B cell (primary cell): ENCODE data around the gene MUS81. TPM values are rescaled to one million over a fixed set of nuclear protein-coding genes. Genes with fewer than 3 reads are reported as not detected.

Source experiments
- ATAC-seq: fragments of 200-7000 bp; cut with Tn5 transposase; one replicate; pipeline ENCODE4 v1.10.0; 2021; ENCODE audit warnings: low read depth, mild to moderate bottlenecking, moderate number of reproducible peaks, moderate library complexity
- CTCF ChIA-PET: fragments of 350-600 bp; sonication (Branson Sonifier 250); formaldehyde crosslinking; loops from one replicate; lab custom pipeline; 2021; ENCODE audit warnings: antibody characterized with exemption, inconsistent platforms; lab: Charles Lee
- POLR2A ChIA-PET: fragments of 350-600 bp; sonication (Branson Sonifier 250); formaldehyde crosslinking; loops from one replicate; lab custom pipeline; 2021; ENCODE audit warnings: antibody characterized with exemption; lab: Charles Lee
- DNase-seq: peaks from one replicate; pipeline ENCODE4 v3.0.0; 2013
- H2AFZ ChIP-seq: 2 replicates; pipeline ENCODE4 v1.6.1; 2012; ENCODE audit warnings: mild to moderate bottlenecking, low read depth, low read length; ENCODE audit not compliant: insufficient read depth, poor library complexity, severe bottlenecking
- H3K27ac ChIP-seq, 2 donors: 1 replicate in 1 of 2; 2 replicates in 1 of 2; pipeline ENCODE4 v1.5.1; 2012 to 2013; ENCODE audit warnings: low read length in 2 of 2, mild to moderate bottlenecking in 2 of 2, moderate library complexity in 1 of 2
- H3K27me3 ChIP-seq, 4 experiments: fragments of 200-600 bp in 1 of 4; sonication (generic) in 1 of 4; replicated peaks in 1 of 4; 1 replicate in 2 of 4; 2 replicates in 2 of 4; pipeline versions ENCODE4 v1.6.1 to v1.7.0; 2013 to 2016; ENCODE audit warnings: low read length in 3 of 4, mild to moderate bottlenecking in 2 of 4, mixed read lengths in 1 of 4, moderate library complexity in 1 of 4; ENCODE audit not compliant: insufficient read depth in 4 of 4, control insufficient read depth in 3 of 4; ENCODE audit errors: control extremely low read depth in 1 of 4
- H3K36me3 ChIP-seq, 2 experiments: replicated peaks in 1 of 2; 1 replicate in 1 of 2; 2 replicates in 1 of 2; pipeline versions ENCODE4 v1.6.1 to v1.7.1; 2013; ENCODE audit warnings: low read length in 1 of 2; ENCODE audit not compliant: insufficient read depth in 2 of 2, control insufficient read depth in 1 of 2; ENCODE audit errors: control extremely low read depth in 1 of 2, extremely low read depth in 1 of 2
- H3K4me1 ChIP-seq, 2 donors: fragments of 200-600 bp in 1 of 2; sonication (generic) in 1 of 2; 1 replicate in 1 of 2; 2 replicates in 1 of 2; pipeline versions ENCODE4 v1.5.1 to v1.6.1; 2013 to 2017; ENCODE audit warnings: low read length in 2 of 2; ENCODE audit not compliant: control insufficient read depth in 2 of 2, insufficient read depth in 2 of 2
- H3K4me2 ChIP-seq: replicated peaks from 2 replicates; pipeline ENCODE3; 2012; ENCODE audit warnings: mild to moderate bottlenecking, low read depth, low read length; ENCODE audit not compliant: poor library complexity, severe bottlenecking
- H3K4me3 ChIP-seq, 5 experiments: fragments of 200-600 bp in 1 of 5; sonication (generic) in 1 of 5; 1 replicate in 3 of 5; 2 replicates in 2 of 5; pipeline versions ENCODE4 v1.5.1 to v1.7.0; 2011 to 2016; ENCODE audit warnings: low read length in 4 of 5, mild to moderate bottlenecking in 4 of 5, low read depth in 2 of 5, control low read depth in 1 of 5, moderate library complexity in 1 of 5; ENCODE audit not compliant: insufficient read depth in 1 of 5; ENCODE audit errors: control extremely low read depth in 1 of 5, extremely low read depth in 1 of 5
- H3K79me2 ChIP-seq: fragments of 200-600 bp; sonication (generic); one replicate; pipeline ENCODE4 v1.6.0; 2016; ENCODE audit warnings: low read length; ENCODE audit not compliant: control insufficient read depth, insufficient read depth
- H3K9ac ChIP-seq: fragments of 200-600 bp; sonication (generic); 2 replicates; pipeline ENCODE4 v1.6.1; 2017; ENCODE audit warnings: mild to moderate bottlenecking, low read length, moderate library complexity
- H3K9me3 ChIP-seq, 3 donors: one replicate each; pipeline versions ENCODE4 v1.6.1 to v1.7.1; 2013; ENCODE audit warnings: low read length in 2 of 3; ENCODE audit not compliant: control insufficient read depth in 2 of 3, insufficient read depth in 1 of 3; ENCODE audit errors: control extremely low read depth in 1 of 3
- H4K20me1 ChIP-seq: 2 replicates; pipeline ENCODE4 v1.6.0; 2012; ENCODE audit warnings: mild to moderate bottlenecking, low read length; ENCODE audit not compliant: insufficient read depth, control insufficient read depth, poor library complexity, severe bottlenecking
- H3K27ac Mint-ChIP-seq: one replicate; pipeline ENCODE4 v1.8.0; 2021; ENCODE audit warnings: mixed read lengths
- H3K27me3 Mint-ChIP-seq: one replicate; pipeline ENCODE4 v1.8.0; 2021; ENCODE audit warnings: mixed read lengths
- H3K4me1 Mint-ChIP-seq: one replicate; pipeline ENCODE4 v1.8.0; 2021; ENCODE audit warnings: mixed read lengths
- H3K4me3 Mint-ChIP-seq: one replicate; pipeline ENCODE4 v1.8.0; 2021; ENCODE audit warnings: mixed read lengths
- H3K9me3 Mint-ChIP-seq: one replicate; pipeline ENCODE4 v1.8.0; 2022; ENCODE audit warnings: mixed read lengths; ENCODE audit not compliant: insufficient read depth
- CTCF ChIP-seq: fragments of 200-600 bp; IDR thresholded peaks from one replicate; pipeline ENCODE4 v1.8.0; 2022; ENCODE audit warnings: antibody characterized with exemption, mild to moderate bottlenecking
- EZH2 ChIP-seq: IDR thresholded peaks from 2 replicates; pipeline ENCODE4 v1.6.1; 2012; ENCODE audit warnings: borderline replicate concordance, low read depth, mild to moderate bottlenecking, moderate library complexity, low read length; ENCODE audit not compliant: insufficient read depth, poor library complexity, severe bottlenecking
- WGBS: methylation state at CpG from one replicate; pipeline ENCODE4 v1.1.5; 2013; ENCODE audit warnings: missing lambda C conversion rate; ENCODE audit not compliant: insufficient coverage; 5-methylcytosine and 5-hydroxymethylcytosine counted together
- intact Hi-C: fragments of 100-400 bp; cut with micrococcal nuclease; formaldehyde crosslinking; loops from one replicate; pipeline ENCODE4 v1.10.0; 2022
- polyA plus RNA-seq: library from polyadenylated mRNA; depleted of rRNA; stranded (reverse); fragments of >200 nt; gene quantifications from 2 replicates; pipeline ENCODE4 v1.2.3, GENCODE V29; 2012
- total RNA-seq, 2 donors: library from RNA; stranded (reverse); fragments of 120-200 nt in 1 of 2; gene quantifications; 1 replicate in 1 of 2; 2 replicates in 1 of 2; pipeline versions ENCODE4 v1.2.3 to v1.2.4, GENCODE V29; 2013 to 2022

MUS81 gene
- total and polyA plus RNA-seq, 2 donors (not counting 1 experiment from before 2014, with no cell fraction given), result 74.5 to 134 TPM

DNA sequence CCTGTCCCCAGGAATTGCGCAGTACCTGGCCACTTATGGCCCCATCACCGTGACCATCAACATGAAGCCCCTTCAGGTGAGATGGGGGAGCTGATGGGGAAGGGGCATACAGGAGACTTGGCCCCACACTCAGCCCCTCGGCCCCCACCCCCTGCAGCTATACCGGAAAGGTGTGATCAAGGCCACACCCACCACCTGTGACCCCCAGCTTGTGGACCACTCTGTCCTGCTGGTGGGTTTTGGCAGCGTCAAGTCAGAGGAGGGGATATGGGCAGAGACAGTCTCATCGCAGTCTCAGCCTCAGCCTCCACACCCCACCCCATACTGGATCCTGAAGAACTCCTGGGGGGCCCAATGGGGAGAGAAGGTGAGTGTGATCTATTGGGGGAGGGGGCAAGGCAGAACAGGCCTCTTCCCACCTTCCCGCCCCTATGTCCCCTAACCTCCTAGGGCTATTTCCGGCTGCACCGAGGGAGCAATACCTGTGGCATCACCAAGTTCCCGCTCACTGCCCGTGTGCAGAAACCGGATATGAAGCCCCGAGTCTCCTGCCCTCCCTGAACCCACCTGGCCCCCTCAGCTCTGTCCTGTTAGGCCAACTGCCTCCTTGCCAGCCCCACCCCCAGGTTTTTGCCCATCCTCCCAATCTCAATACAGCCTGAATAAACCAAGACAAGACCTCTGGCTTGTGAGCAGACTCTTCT, 23.0 kb downstream of the MUS81 start:
- intact Hi-C loops, result no loop called here
- POLR2A ChIA-PET, result interaction anchor here (0.6 to 3.3 kb wide), 2 partner anchors 24 to 163 kb away, joined by 4 to 13 read pairs; partner anchors contain the start of genes CFL1, MUS81 and RNASEH2C

More for the DNA sequence above, 23.0 kb downstream of the MUS81 start:
- Histone ChIP-seq H2AFZ (no peak overlapping the region), H3K79me2 (peaks cover 24% of the 10 kb centered on the region), H3K27ac (no peak overlapping the region), H4K20me1 (peaks cover 5% of the 10 kb centered on the region), H3K9me3 (no peaks in the 10 kb centered on the region), H3K36me3 (peaks cover 0 to 31% of the 10 kb centered on the region in 2 experiments), H3K4me3 (no peak overlapping the region), H3K27me3 (no peaks in the 10 kb centered on the region), H3K4me1 (peaks cover 16 to 40% of the 10 kb centered on the region in 2 donors), H3K9ac (no peak overlapping the region), H3K4me2 (no peak overlapping the region)
- DNase-seq (no peak), ATAC-seq (no peak)
- H3K9me3 Mint-ChIP-seq, result no peaks in the 10 kb centered on the region
- CTCF ChIA-PET, result interaction anchor here (1.5 to 15.5 kb wide), 16 partner anchors 12 to 178 kb away, joined by 5 to 244 read pairs (median 16); partner anchors contain the start of genes AP5B1, C11orf68, CFL1 and FOSL1
- H3K4me3 Mint-ChIP-seq, result no peak overlapping the region
- H3K4me1 Mint-ChIP-seq, result peaks cover 44% of the 10 kb centered on the region
- H3K27ac Mint-ChIP-seq, result no peak overlapping the region
- TF ChIP-seq CTCF (no peak), EZH2 (no peak)
- no peaks in the 10 kb centered on the region for H3K27me3 Mint-ChIP-seq
- 99% methylated on average over 9 of the region's 13 CpGs for WGBS
